Measurements from ENCODE around the gene FAM83F.
"Not testable (repeated sequence)": the region's sequence is repeated elsewhere in the genome, so short reads cannot be mapped to it uniquely, and the experiment has no call there.

The FAM83F gene

GRCh38 chr22:39965748-39966147 lies 29.0 kb upstream of the FAM83F start:
- no peak for DNase-seq (ENCODE audit: low spot score)

- DNase-seq (ENCODE audit: low spot score) = no peak
These were observed 28.3 kb upstream of the FAM83F start for GRCh38 chr22:39966470-39966869.

GRCh38 chr22:39967103-39967829 lies 27.5 kb upstream of the FAM83F start:
- DNase-seq (ENCODE audit: low spot score) = no peak

DNA sequence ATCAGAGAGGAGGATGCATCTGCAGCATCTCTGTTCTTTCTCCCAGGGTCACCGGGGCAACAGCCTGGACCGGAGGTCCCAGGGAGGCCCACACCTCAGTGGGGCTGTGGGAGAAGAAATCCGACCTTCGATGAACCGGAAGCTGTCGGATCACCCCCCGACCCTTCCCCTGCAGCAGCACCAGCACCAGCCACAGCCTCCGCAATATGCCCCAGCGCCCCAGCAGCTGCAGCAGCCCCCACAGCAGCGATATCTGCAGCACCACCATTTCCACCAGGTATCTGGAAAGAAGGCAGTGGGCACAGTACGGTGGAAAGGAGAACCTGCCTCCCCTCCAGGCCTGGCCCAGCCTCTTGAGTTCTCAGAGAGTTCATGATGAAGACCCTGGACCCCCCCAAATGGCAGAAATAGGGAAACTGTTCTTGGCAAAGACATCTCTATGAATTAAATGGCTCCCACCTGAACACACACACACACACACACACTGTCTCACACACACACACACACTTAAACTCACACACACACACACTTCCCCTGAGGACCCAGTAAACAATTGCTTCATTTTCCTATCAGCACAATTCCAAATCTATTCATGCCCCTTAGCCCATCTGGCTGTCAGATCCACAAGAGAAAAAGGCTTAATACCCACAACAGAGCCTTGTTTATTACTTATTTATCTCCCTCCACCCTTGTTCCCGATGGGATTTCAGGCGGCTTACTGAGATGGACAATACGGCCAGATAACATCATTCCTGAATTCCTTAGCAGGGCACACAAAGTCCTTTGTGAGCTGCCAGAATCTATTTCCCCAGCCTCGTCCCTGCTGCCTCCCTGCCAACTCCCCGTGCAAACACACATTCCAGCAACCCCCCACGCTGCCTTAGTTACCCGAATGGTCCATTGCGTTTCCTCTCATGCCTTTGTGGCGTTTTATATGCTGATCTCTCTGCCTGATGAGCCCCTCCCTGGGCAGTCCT lies 26.5 kb upstream of the FAM83F start:
- DNase-seq (ENCODE audit: low spot score) = no peak

DNA sequence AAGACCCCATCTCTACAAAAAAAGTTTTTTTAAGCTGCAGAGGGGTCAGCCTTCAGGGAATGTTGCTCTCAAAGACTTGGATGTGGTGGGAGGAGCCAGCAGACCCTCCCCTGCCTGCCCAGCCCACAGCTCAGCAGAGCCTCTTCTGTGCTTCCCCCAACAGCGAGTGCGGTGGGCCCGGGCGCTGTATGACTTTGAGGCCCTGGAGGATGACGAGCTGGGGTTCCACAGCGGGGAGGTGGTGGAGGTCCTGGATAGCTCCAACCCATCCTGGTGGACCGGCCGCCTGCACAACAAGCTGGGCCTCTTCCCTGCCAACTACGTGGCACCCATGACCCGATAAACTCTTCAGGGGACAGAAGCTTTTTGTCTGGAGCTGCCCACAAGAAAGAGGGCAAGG lies 24.0 kb upstream of the FAM83F start:
- DNase-seq (ENCODE audit: low spot score) = no peak

DNA sequence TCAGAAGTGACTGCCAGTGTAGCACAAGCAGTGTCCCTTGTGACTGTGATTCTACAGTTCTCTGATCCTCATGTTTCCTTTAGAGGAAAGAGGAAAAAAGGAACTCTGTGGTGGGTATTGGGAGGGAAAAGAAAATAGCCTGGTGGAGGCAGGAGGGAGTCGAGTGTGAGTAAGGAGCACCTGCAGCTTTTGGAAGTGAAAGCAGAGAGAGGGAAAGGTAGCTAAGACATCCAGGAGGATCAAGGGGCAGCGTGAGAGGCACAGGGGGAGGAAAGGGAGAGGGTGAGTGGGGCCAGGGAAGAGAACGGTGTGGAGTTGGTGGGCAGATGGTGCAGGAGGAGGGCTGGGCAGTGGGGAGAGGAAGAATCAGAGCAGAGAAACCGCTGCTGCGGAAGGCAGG lies 22.1 kb upstream of the FAM83F start:
- DNase-seq (ENCODE audit: low spot score) = no peak

- DNase-seq (ENCODE audit: low spot score) = no peak
These were observed 21.1 kb upstream of the FAM83F start for GRCh38 chr22:39973656-39974055.

DNA sequence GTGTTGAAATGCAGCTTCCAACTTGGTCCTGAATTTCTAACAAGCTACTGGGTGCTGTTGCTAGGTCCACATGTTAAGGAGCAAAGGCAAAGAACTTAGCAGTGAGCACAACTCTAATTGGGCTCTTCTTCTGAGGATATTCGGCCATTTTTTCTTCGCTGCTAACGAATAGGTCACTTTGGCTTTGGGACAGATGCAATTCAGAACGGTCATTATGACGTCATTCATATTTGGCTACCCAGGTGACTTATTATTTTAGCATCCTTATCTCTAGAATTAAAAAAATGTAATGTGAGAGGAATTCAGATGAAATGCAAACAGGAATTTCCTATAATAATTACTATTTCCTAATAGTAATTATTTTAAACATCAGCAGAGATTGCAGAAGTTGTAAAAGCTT lies 20.7 kb upstream of the FAM83F start:
- DNase-seq (ENCODE audit: low spot score) = no peak

GRCh38 chr22:39979048-39979447 lies 15.7 kb upstream of the FAM83F start:
- DNase-seq (ENCODE audit: low spot score) = no peak

DNA sequence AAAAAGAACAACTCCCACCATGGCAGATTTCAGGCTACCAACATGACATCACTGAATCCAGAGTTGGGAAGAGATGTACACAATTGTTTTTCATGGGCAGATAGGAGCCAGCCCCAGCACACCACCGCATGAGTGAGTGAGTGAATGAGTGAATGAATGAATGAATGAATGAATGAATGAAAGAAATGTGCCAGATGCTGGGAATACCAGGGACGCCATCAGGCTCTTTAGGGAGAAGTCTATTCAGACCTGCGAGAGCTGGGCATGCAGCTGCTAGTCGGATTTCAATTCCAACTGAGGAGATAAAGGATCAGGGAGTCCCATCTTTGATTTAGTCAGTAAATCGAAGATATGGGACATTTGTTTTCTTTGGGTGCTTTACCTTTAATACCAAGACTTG lies 15.3 kb upstream of the FAM83F start:
- no peak for DNase-seq (ENCODE audit: low spot score)

DNA sequence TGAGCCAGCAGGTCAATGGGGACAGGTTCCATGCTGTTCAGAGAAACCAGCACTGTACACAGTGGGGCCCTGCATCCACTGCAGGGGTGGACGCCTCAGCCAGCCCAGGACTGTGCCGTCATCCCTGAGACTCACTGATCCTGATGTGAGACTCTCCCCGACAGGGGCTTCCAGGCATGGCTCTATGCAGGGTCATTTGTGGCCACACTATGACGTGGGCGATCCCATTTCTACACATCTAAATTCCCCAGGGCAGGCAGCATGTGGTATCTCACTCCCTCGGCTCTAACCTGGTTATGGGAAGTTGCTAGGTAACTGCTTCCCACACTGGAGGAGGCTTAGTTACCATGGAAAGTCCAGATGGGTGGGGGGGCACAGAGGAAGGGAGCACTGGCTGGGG lies 14.2 kb upstream of the FAM83F start:
- no peak for DNase-seq (ENCODE audit: low spot score)

- no peak for DNase-seq (ENCODE audit: low spot score)
These were observed 11.4 kb upstream of the FAM83F start for GRCh38 chr22:39983346-39983745.

GRCh38 chr22:39984006-39984405 lies 10.7 kb upstream of the FAM83F start:
- DNase-seq (ENCODE audit: low spot score) = no peak

DNA sequence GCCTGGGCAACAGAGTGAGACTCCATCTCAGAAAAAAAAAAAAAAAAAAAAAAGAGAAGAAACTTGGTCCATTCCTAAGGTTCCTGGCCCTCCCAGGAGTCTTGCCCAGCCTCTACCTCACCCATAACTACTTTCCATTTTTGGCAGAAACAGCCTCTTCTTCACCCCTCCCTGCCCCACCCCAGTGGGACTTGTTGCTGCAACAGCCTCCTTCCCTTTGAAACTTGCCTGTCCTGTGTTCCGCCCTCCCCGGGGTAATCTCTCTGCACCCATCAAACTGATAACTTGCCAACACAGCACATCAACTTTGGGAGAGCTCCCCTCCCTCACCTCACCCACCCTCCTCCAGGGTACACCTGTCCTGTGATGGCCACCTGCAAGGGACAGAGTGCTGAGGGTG lies 10.0 kb upstream of the FAM83F start:
- no peak for DNase-seq (ENCODE audit: low spot score)

DNA sequence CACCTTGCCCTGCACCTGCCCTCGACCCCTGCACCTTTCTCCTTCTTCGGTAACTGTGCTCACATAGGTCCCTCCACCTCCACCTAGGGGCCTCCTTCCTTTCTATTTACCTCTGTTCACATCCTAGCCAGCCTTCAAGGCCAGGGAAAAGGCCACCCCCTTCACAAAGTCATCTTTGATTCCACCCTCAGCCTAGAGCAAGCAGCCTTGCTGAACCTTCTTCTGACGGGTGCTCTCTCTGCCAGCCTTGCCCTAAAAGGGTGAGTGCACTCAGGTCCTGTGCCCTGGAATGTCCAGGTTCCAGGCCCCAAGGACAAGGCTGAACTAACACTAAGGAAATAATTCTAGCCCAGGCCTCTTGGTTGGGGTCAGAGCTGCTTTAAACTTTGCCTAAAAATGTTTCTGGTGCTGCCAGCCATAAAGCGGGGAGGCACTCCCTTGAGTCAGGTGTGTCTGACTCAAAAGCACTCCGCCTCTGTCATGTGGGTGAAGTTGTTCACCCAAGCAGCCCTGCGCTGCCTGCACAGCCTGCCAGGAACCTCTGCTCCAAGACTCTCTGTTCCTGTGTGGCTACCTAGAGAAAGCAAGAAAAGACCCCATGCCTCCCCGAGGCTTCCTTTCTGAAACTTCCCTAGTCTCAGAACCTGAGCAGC lies 9.2 kb upstream of the FAM83F start:
- no peak for DNase-seq (ENCODE audit: low spot score)

- no peak for DNase-seq (ENCODE audit: low spot score)
These were observed 6.2 kb upstream of the FAM83F start for GRCh38 chr22:39988386-39989114.

GRCh38 chr22:39989633-39990032 lies 5.1 kb upstream of the FAM83F start:
- DNase-seq (ENCODE audit: low spot score) = no peak

DNA sequence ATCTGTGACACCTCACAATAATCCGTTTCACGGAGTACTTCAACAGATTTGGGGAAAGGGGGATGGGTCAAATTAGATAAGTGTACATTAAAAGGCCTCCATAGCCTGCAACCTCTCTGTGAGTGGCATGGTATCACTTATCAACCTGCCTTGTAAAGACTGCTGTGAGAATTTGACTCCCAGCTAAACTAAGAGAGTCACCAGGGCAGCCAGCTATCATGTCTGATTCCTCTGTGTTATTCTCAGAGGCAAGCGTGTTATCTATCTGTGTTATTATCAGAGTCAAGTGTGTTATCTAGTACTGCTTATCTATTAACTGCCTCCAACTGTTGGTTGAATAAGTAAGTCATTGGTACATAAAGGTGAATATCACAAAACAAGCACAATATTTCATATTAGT lies 4.1 kb upstream of the FAM83F start:
- no peak for DNase-seq (ENCODE audit: low spot score)

- no peak for DNase-seq (ENCODE audit: low spot score)
These were observed 3.4 kb upstream of the FAM83F start for GRCh38 chr22:39991159-39991860.

GRCh38 chr22:39992088-39992826 lies 2.5 kb upstream of the FAM83F start:
- no peak for DNase-seq (ENCODE audit: low spot score)

GRCh38 chr22:39992894-39993293 lies 1.9 kb upstream of the FAM83F start:
- DNase-seq (ENCODE audit: low spot score) = not testable (repeated sequence)
